ENCODE measurements around the gene TMEM132D. TPM values are rescaled to one million over a fixed set of nuclear protein-coding genes. Genes with fewer than 3 reads are reported as not detected.

The TMEM132D gene
- total and polyA plus RNA-seq, 2 of the 4 experiments (the other 2 are of a cell fraction) = not detected

GRCh38 chr12:129717438-129717837 lies 186.4 kb downstream of the TMEM132D start:
- Histone ChIP-seq H3K4ac (ENCODE audit: low read depth, low read length) (no peak overlapping the region), H4K91ac (ENCODE audit: insufficient read depth, low read depth, low read length) (no peak overlapping the region), H2BK5ac (ENCODE audit: low read depth, low read length, poor library complexity, severe bottlenecking) (no peak overlapping the region), H2AK9ac (replicated peaks; ENCODE audit: low read depth, low read length, poor library complexity) (no peak overlapping the region), H4K20me1 (ENCODE audit: insufficient read depth, low read length) (no peaks in the 10 kb centered on the region), H2AFZ (replicated peaks; ENCODE audit: low read length, poor library complexity) (no peak overlapping the region), H3K4me2 (ENCODE audit: low read depth, low read length) (no peak overlapping the region), H3K4me1 (ENCODE audit: control insufficient read depth, insufficient read depth, low read length) (no peaks in the 10 kb centered on the region), H3K9me1 (ENCODE audit: insufficient read depth, low read length) (no peaks in the 10 kb centered on the region), H4K5ac (ENCODE audit: low read depth, low read length) (no peak overlapping the region), H3K36me3 (ENCODE audit: control insufficient read depth, insufficient read depth, low read length) (no peaks in the 10 kb centered on the region), H2BK15ac (ENCODE audit: low read depth, low read length) (no peak overlapping the region), H3K23ac (ENCODE audit: low read depth, low read length) (no peak overlapping the region), H3K4me3 (ENCODE audit: insufficient read depth, low read depth, low read length) (no peak overlapping the region), H2BK20ac (ENCODE audit: low read depth, low read length) (no peak overlapping the region), H2AK5ac (ENCODE audit: low read depth, low read length) (no peak overlapping the region), H3K79me1 (ENCODE audit: low read depth in 1 of 2, low read length in 2 of 2) (no peaks in the 10 kb centered on the region), H3K14ac (replicated peaks; ENCODE audit: low read depth, low read length) (no peak overlapping the region), H3K27me3 (ENCODE audit: control insufficient read depth, insufficient read depth, low read length) (no peaks in the 10 kb centered on the region), H3K9ac (ENCODE audit: low read depth, low read length) (no peak overlapping the region), H3K56ac (ENCODE audit: extremely low read depth, insufficient read depth, low read length) (no peak overlapping the region), H2BK120ac (ENCODE audit: low read depth, low read length) (no peak overlapping the region), H3K18ac (ENCODE audit: low read depth, low read length) (no peak overlapping the region), H3K27ac (ENCODE audit: insufficient read depth, low read length) (no peak overlapping the region), H3K9me3 (ENCODE audit: control insufficient read depth, insufficient read depth, low read length) (peaks cover 38% of the 10 kb centered on the region), H4K8ac (ENCODE audit: low read depth in 2 of 2, low read length in 2 of 2) (no peak overlapping the region)
- no peak for DNase-seq
- ATAC-seq (ENCODE audit: low read depth) = no peak
- TF ChIP-seq MAFK (IDR thresholded peaks at IDR 0.05; ENCODE audit: low read depth, low read length) (no peak), ELK1 (IDR thresholded peaks at IDR 0.05; ENCODE audit: borderline replicate concordance, low read depth, low read length) (no peak), MXI1 (IDR thresholded peaks at IDR 0.05; ENCODE audit: borderline replicate concordance, low read depth, low read length) (no peak), MAZ (IDR thresholded peaks at IDR 0.05; ENCODE audit: borderline replicate concordance, low read depth, low read length) (no peak)
- BruUV-seq (replicated peaks) = no TSS peak
- dilution Hi-C loops (cut with HindIII; ENCODE audit: low sequenced_read_pairs, unreplicated experiment) (no loop called here), in situ Hi-C loops (cut with MboI; ENCODE audit: low sequenced_read_pairs) (no loop called here), intact Hi-C loops (cut with micrococcal nuclease) (no loop called here)
- ChIA-PET POLR2A (ENCODE audit: unreplicated experiment) (no interaction called here), CTCF (interaction anchor here (0.6 kb wide), 1 partner anchor 288 kb away, joined by 3 read pairs; no protein-coding TSS in a partner anchor)
- WGBS, 2 experiments (ENCODE audit: extremely low coverage in 2 of 2, insufficient read length in 1 of 2) = 50% methylated on average over 1 of the region's 2 CpGs; no CpG with 5 or more reads in 1 of the 2 experiments
